Body of pancreas (tissue), 4 donors: ENCODE results near the gene TTC7B. TPM values are rescaled to one million over a fixed set of nuclear protein-coding genes. Genes with fewer than 3 reads are reported as not detected.

Experiments
- ATAC-seq: fragments of 150-250 bp; one replicate; pipeline ENCODE4 v1.9.1; 2016
- DNase-seq, 4 donors: peaks; one replicate each; pipeline ENCODE4 v3.0.0-alpha.2; 2019
- H3K27ac ChIP-seq, 4 donors: fragments of 200-600 bp; sonication (generic); 1 replicate in 3 of 4; 2 replicates in 1 of 4; pipeline versions ENCODE4 v1.5.1 to v1.6.1; 2016 to 2019; ENCODE audit warnings: mild to moderate bottlenecking in 1 of 4, mixed read lengths in 1 of 4, moderate library complexity in 1 of 4
- H3K27me3 ChIP-seq, 2 donors: fragments of 200-600 bp; sonication (generic); one replicate each; pipeline ENCODE4 v1.6.0; 2016; ENCODE audit warnings: mild to moderate bottlenecking in 1 of 2
- H3K36me3 ChIP-seq, 2 donors: fragments of 200-600 bp; sonication (generic); replicated peaks in 1 of 2; 2 replicates each; pipeline ENCODE4 v1.5.1; 2016; ENCODE audit warnings: low read depth in 2 of 2; ENCODE audit not compliant: insufficient read depth in 1 of 2
- H3K4me1 ChIP-seq: fragments of 200-600 bp; sonication (generic); one replicate; pipeline ENCODE4 v1.6.0; 2016
- H3K4me3 ChIP-seq, 2 donors: fragments of 200-600 bp; sonication (generic); 1 replicate in 1 of 2; 2 replicates in 1 of 2; pipeline ENCODE4 v1.5.1; 2016 to 2019
- H3K9me3 ChIP-seq, 3 donors: fragments of 200-600 bp; sonication (generic); 1 replicate in 2 of 3; 2 replicates in 1 of 3; pipeline ENCODE4 v1.5.1; 2016
- CTCF ChIP-seq, 7 experiments: fragments of 450-650 bp in 4 of 7; fragments of 200-600 bp in 3 of 7; sonication (generic) in 3 of 7; IDR thresholded peaks; one replicate each; pipeline ENCODE4 v1.5.1; 2016 to 2019; ENCODE audit warnings: antibody characterized with exemption in 7 of 7
- POLR2A ChIP-seq, 3 donors: fragments of 450-650 bp; IDR thresholded peaks; one replicate each; pipeline ENCODE4 v1.6.1; 2016; ENCODE audit warnings: antibody characterized with exemption in 3 of 3, mild to moderate bottlenecking in 2 of 3
- WGBS, 2 donors: methylation state at CpG; one replicate each; pipeline ENCODE4 v1.1.5; 2017; 5-methylcytosine and 5-hydroxymethylcytosine counted together
- intact Hi-C: fragments of 100-400 bp; cut with DNase I; formaldehyde crosslinking; loops from one replicate; pipeline ENCODE4 v1.15.1; 2023
- total RNA-seq, 2 donors: library from RNA; depleted of rRNA; stranded (reverse); fragments of >200 nt; gene quantifications; one replicate each; pipeline ENCODE4 v1.1.0, GENCODE V29; 2016

TTC7B gene
- total RNA-seq, 2 donors from 2014 or later, result 15.3 to 44.2 TPM

- no peaks in the 10 kb centered on the region for H3K27me3 ChIP-seq
- no peaks in the 10 kb centered on the region for H3K36me3 ChIP-seq
- no peaks in the 10 kb centered on the region for H3K9me3 ChIP-seq
- DNase-seq (peak; percentile 28 to 57 (median 44)), ATAC-seq (peak; percentile 25)
- peaks cover 24% of the 10 kb centered on the region for H3K4me1 ChIP-seq
- WGBS, 2 donors, result 47 to 51% methylated on average over 8 of the region's 8 CpGs
- intact Hi-C loops, result no loop called here
- peak overlapping the region in 1 of 4 donors; percentile 24 for H3K27ac ChIP-seq
- H3K4me3 ChIP-seq, result no peak overlapping the region
- TF ChIP-seq POLR2A (IDR thresholded peaks at IDR 0.05) (no peak), CTCF (IDR thresholded peaks at IDR 0.05) (no peak)
Observed at GRCh38 chr14:90628825-90629224, 187.4 kb downstream of the TTC7B start.

GRCh38 chr14:90627478-90627877, 188.8 kb downstream of the TTC7B start:
- Histone ChIP-seq H3K36me3 (no peaks in the 10 kb centered on the region), H3K4me1 (peaks cover 24% of the 10 kb centered on the region), H3K9me3 (no peaks in the 10 kb centered on the region), H3K27me3 (no peaks in the 10 kb centered on the region), H3K4me3 (no peak overlapping the region), H3K27ac (no peak overlapping the region)
- DNase-seq (no peak), ATAC-seq (no peak)
- TF ChIP-seq POLR2A (IDR thresholded peaks at IDR 0.05), result no peak
- TF ChIP-seq CTCF (IDR thresholded peaks at IDR 0.05), result no peak
- WGBS, 2 donors, result 67 to 74% methylated on average over 9 of the region's 9 CpGs
- intact Hi-C loops, result no loop called here

GRCh38 chr14:90626550-90626949, 189.7 kb downstream of the TTC7B start:
- intact Hi-C loops, result no loop called here
- ATAC-seq, result no peak
- Histone ChIP-seq H3K36me3 (no peaks in the 10 kb centered on the region), H3K4me1 (peaks cover 24% of the 10 kb centered on the region), H3K9me3 (no peaks in the 10 kb centered on the region), H3K4me3 (no peak overlapping the region), H3K27ac (no peak overlapping the region), H3K27me3 (no peaks in the 10 kb centered on the region)
- DNase-seq, result no peak
- TF ChIP-seq POLR2A (IDR thresholded peaks at IDR 0.05) (no peak), CTCF (IDR thresholded peaks at IDR 0.05) (no peak)
- 86 to 94% methylated on average over 7 of the region's 7 CpGs for WGBS, 2 donors

- H3K4me1 ChIP-seq, result peaks cover 24% of the 10 kb centered on the region
- no peaks in the 10 kb centered on the region for H3K36me3 ChIP-seq
- H3K4me3 ChIP-seq, result no peak overlapping the region
- H3K27me3 ChIP-seq, result no peaks in the 10 kb centered on the region
- DNase-seq (no peak), ATAC-seq (no peak)
- WGBS, 2 donors, result 80 to 91% methylated on average over 5 to 8 of the region's 8 CpGs
- no peak for TF ChIP-seq CTCF (IDR thresholded peaks at IDR 0.05)
- no peak for TF ChIP-seq POLR2A (IDR thresholded peaks at IDR 0.05)
- H3K27ac ChIP-seq, result no peak overlapping the region
- H3K9me3 ChIP-seq, result no peaks in the 10 kb centered on the region
- intact Hi-C loops, result no loop called here
Observed at GRCh38 chr14:90625445-90625844, 190.8 kb downstream of the TTC7B start.

- Histone ChIP-seq H3K36me3 (no peaks in the 10 kb centered on the region), H3K4me1 (peaks cover 21% of the 10 kb centered on the region), H3K4me3 (no peak overlapping the region), H3K27ac (peak overlapping the region in 1 of 4 donors; percentile 3), H3K9me3 (no peaks in the 10 kb centered on the region), H3K27me3 (no peaks in the 10 kb centered on the region)
- WGBS, 2 donors, result 62 to 78% methylated on average over 14 of the region's 14 CpGs
- DNase-seq (no peak), ATAC-seq (no peak)
- intact Hi-C loops, result no loop called here
- TF ChIP-seq POLR2A (IDR thresholded peaks at IDR 0.05) (no peak), CTCF (IDR thresholded peaks at IDR 0.05) (no peak)
Observed at GRCh38 chr14:90624732-90625400, 191.4 kb downstream of the TTC7B start.
